KBM-7 (cell line): ENCODE measurements around the gene GPC5.
"Not testable (repeated sequence)": the region's sequence is repeated elsewhere in the genome, so short reads cannot be mapped to it uniquely, and the experiment has no call there.

Source experiments
- DNase-seq: peaks from one replicate; pipeline ENCODE4 v3.0.0-alpha.2; 2015
- in situ Hi-C: fragments of 300-500 bp; cut with MboI; formaldehyde crosslinking; loops from 2 replicates; pipeline ENCODE4 v1.14.3; 2020; ENCODE audit warnings: low sequenced_read_pairs, low pct_unique_long_range_greater_than_20kb, mixed read lengths

GPC5 gene

DNA sequence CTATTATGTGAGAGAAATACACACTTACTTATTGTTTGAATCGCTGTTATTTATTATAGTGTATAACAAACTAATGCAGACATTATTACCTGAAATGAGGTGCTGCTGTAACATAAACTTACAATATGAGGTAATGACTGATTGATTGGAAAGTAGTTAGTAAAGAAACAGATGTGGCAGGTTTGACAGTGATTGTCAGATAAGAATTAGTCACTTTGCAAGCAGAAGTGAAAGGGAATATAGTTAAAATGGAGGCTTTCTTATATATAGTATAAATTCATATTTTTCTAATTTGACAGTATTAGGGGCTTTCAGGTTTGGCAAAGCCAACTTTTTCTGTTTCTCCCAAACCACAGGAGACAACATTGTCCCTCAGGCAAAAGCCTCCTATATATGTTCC is 30.3 kb upstream of the GPC5 start:
- DNase-seq, result no peak
- in situ Hi-C loops, result no loop called here

GRCh38 chr13:91368676-91369440 is 29.6 kb upstream of the GPC5 start:
- in situ Hi-C loops, result no loop called here
- no peak for DNase-seq

GRCh38 chr13:91369441-91369831 is 29.0 kb upstream of the GPC5 start:
- in situ Hi-C loops, result no loop called here
- no peak for DNase-seq

GRCh38 chr13:91370501-91370900 is 27.9 kb upstream of the GPC5 start:
- DNase-seq, result no peak
- in situ Hi-C loops, result no loop called here

DNA sequence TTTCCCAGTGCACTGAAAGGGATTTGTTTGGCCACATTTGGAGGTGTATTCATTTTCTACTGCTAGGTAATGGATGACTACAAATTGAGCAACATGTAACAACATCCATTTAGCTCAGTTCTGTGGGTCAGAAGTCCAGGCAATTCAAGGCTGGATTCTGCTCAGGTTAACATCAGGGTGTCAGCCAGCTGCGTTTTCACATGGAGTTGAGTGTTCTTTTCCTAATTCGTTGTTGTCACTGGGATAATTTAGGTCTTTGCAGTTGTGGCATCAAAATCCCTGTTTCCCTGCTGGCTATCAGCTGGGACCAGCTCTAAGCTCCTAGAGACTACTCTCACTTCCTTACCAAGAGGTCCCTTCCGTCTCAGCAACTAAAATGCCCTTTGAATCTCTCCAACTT is 25.5 kb upstream of the GPC5 start:
- DNase-seq, result no peak
- in situ Hi-C loops, result no loop called here

DNA sequence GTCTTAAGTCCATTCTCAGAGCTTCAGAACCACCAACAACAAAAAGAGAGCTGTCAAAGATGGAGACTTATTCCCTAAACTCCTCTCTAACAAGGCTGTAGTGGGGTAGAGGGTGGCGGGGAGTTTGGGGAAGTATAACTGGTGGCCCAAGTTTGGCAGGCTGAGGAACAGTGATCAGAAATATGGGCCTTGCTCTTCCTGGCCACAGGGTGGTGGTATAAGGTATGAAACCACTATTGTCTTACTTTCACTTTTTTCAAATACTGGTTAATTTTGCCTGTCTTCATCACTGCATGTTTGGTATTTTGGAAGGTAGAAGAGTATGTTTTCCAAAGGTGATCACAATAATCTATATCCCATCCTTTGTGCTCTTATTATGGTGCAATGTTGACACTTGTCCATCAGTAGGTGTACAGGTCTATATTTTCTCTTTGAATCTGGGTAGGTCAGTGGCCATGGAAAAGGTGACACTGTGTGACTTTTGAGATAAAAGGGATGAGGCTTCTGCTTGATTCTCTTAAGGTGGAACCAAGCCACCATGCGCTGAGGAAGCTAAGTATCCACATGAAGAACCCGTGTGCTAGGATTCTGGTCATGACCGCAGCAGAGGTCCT is 23.2 kb upstream of the GPC5 start:
- peak; percentile 64 for DNase-seq
- in situ Hi-C loops, result no loop called here

- in situ Hi-C loops, result no loop called here
- peak; percentile 51 for DNase-seq
Measured at GRCh38 chr13:91381371-91381770, 17.1 kb upstream of the GPC5 start.

DNA sequence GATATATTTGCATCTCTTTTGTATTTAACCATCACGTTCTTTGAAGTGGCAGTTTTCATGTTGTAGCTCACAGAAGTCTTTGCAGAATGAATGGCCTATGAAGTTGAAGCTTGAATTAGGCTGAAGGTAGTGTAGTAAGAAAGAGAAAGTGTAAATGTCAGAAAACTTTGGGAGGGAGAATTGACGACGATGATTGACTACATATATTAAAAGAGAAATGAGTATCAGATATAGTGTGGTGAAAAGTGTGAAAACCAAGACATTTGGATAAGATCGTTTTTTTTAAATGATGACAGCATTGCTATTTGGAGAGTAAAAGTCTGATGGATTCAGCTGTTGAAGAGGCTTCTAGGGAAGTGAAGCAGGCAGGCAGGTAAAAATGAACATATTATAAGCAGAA is 14.6 kb upstream of the GPC5 start:
- DNase-seq, result no peak
- in situ Hi-C loops, result no loop called here

GRCh38 chr13:91384896-91385295 is 13.5 kb upstream of the GPC5 start:
- DNase-seq, result no peak
- in situ Hi-C loops, result no loop called here

- DNase-seq, result no peak
- in situ Hi-C loops, result no loop called here
Measured at GRCh38 chr13:91389186-91389585, 9.2 kb upstream of the GPC5 start.

DNA sequence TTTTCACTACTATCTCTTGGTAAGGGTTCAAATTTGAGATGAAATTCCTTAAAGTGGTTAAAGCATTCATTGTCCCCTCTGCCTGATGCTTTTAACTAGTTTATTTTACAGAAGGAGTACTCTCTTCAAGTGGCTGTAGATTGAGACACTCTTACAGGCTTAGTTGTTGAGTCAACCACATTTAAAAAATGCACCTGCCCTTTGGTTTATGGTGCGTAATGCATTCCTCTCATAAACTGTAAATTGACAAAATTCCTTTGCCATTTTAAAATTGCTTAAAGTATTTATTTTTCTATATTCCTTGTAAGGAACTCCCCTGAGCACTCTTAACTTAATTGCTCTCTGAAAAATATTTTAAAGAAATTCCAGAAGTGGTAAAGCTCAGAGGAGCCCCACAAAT is 826 bp upstream of the GPC5 start:
- in situ Hi-C loops, result no loop called here
- DNase-seq, result no peak

DNA sequence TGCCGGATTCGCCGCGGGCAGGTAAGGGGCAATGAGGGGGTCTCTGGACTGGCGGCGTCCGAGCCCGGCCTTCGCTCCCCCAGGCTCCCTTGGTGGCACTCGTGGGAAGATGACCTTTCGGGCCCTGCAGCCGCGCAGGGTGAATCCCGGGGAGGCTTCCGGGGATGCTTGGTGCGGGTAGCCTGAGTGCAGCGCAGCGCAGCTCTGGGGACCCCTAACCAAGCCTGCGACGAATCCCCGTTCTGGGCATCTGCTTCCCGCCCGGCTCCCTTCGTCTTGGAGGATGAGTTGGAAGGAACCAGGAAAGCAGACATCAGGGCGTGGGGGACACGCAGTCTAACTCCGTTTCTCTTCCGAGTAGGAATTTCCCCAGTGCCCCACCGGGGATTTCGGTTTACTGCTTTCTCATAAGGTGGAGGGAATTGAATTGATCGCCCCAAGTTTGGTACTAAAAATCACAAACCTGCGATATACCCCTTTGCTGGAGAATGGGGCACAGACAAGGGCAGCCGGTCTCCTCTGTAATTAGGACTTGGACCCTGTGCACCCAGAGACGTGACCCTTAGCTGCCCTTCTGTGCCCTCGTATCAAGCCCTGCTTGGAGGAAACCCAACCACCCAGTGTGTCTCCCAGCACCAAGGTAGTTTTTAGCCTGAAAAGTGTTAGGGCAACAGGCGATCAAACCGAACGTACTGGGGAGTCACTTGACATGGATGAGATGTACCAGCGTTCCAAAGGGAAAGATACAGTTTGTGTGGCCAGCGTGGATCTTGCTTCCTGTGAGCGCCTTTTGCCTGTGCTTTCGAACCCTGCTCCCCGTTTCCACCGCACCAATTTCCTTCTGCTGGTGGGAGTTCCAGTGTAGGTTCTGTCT is 1.0 kb downstream of the GPC5 start:
- in situ Hi-C loops, result no loop called here
- DNase-seq, result no peak

- peak; percentile 37 for DNase-seq
- in situ Hi-C loops, result no loop called here
Measured at GRCh38 chr13:91400063-91400399, 1.6 kb downstream of the GPC5 start.

GRCh38 chr13:91400671-91401070 is 2.2 kb downstream of the GPC5 start:
- no peak for DNase-seq
- in situ Hi-C loops, result no loop called here

GRCh38 chr13:91401920-91402319 is 3.5 kb downstream of the GPC5 start:
- peak; percentile 51 for DNase-seq

GRCh38 chr13:91405240-91405639 is 6.8 kb downstream of the GPC5 start:
- DNase-seq, result no peak
- in situ Hi-C loops, result no loop called here

More at GRCh38 chr13:91401920-91402319, 3.5 kb downstream of the GPC5 start:
- in situ Hi-C loops, result no loop called here

GRCh38 chr13:91406619-91407018 is 8.2 kb downstream of the GPC5 start:
- DNase-seq, result peak; percentile 68

GRCh38 chr13:91408971-91409370 is 10.6 kb downstream of the GPC5 start:
- DNase-seq, result no peak
- in situ Hi-C loops, result no loop called here

More at GRCh38 chr13:91406619-91407018, 8.2 kb downstream of the GPC5 start:
- in situ Hi-C loops, result no loop called here

GRCh38 chr13:91416579-91416978 is 18.2 kb downstream of the GPC5 start:
- DNase-seq, in situ Hi-C loops: not testable (repeated sequence)

DNA sequence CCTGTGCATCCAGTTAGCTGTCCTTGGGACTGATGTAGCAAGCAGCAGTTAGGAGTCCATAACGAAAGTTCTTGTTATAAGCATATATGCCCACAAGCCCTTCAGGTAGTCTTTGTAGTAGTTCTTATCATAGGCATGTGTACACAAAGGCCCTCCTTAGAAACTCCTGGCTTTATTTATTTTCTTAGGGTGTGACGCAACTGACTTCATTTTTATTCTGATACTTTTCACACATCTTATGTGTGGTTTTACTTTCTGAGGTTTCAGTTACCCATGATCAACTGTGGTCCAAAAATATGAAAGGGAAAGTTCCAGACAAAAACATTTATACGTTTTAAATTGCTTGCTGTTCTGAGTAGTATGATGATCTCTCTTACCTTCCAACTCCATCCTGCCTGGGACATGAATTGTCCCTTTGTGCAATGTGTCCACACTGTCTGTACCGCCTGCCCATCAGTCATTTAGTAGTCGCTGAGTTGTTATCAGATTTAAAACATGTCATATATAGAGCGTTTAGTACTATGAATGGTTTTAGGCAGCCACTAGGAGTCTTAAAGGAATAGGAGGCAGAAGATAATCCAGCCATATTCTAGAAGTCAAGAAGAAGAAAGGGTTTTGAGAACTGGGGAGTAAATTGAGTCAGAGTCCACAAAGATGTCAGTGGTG is 19.4 kb downstream of the GPC5 start:
- no peak for DNase-seq
- in situ Hi-C loops, result no loop called here
